SK-N-SH (cell line): ENCODE data around the gene CASZ1.

ENCODE experiments used
- CHD2 ChIP-seq: fragments of 150-350 bp; IDR thresholded peaks from 2 replicates; pipeline ENCODE4 v1.6.1; 2018; ENCODE audit warnings: low read length; ENCODE audit not compliant: partially characterized antibody
- NFIC ChIP-seq: IDR thresholded peaks from 2 replicates; pipeline ENCODE4 v1.4.0; 2012; ENCODE audit warnings: borderline replicate concordance
- YY1 ChIP-seq: IDR thresholded peaks from 2 replicates; pipeline ENCODE4 v1.4.0; 2012; ENCODE audit warnings: low read depth, mild to moderate bottlenecking
- TF ChIP-seq, protein P1 (sequence below): fragments of 200-600 bp; sonication (generic); IDR thresholded peaks from 2 replicates; pipeline ENCODE4 v1.6.1; 2017; ENCODE audit warnings: antibody characterized with exemption, mild to moderate bottlenecking, moderate library complexity
- TF ChIP-seq, protein P2 (sequence below): fragments of 150-350 bp; IDR thresholded peaks from 2 replicates; pipeline ENCODE4 v1.6.1; 2017; ENCODE audit warnings: antibody characterized with exemption, low read length, low read depth, borderline replicate concordance
- TF ChIP-seq, protein P3 (sequence below): IDR thresholded peaks from 2 replicates; pipeline ENCODE4 v1.4.0; 2012; ENCODE audit warnings: low read depth, borderline replicate concordance

DNA sequence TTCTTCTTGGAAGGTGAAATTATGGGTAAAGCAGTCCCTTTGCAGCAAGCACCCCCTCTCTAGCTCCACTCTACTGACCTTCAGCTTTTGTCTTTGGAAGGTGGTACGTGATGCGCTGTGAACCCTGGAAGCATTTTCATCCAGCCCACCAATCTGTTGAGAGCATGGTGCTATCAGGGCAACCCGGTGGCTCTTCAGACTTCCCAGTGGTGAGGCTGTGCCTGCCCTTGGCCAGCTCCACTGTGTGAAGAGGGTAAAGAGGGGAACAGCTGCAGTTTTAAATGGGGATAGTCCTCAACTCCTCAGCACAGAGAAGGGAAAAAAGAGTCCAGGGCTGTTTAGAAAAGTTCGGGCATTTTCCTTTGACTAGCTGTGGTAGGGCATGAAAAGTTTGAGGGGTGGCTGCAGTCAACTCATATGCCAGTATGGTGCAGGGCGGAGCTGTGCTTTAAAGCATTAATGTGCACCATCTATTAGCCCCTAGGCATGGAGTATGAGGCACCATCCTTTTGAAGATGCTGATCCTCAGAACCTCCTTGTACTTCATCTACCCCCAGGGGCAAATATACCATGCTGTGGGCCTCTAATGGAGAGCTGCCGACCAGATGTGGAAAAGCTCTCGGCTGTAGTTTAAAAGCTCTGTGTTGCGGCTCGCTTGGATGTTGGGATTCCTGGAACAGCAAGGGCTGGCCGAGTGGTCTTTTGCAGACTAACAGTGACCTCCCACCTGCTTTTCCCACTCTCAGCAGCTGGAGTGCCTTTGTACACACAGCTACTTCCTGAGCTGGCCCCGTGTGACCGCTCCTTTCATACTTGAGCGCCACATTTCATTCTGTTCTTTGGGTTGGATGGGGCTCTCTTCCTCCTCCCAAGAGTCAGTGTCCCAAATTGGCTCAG, 198.7 kb downstream of the CASZ1 start:
- TF ChIP-seq, protein P1, sequence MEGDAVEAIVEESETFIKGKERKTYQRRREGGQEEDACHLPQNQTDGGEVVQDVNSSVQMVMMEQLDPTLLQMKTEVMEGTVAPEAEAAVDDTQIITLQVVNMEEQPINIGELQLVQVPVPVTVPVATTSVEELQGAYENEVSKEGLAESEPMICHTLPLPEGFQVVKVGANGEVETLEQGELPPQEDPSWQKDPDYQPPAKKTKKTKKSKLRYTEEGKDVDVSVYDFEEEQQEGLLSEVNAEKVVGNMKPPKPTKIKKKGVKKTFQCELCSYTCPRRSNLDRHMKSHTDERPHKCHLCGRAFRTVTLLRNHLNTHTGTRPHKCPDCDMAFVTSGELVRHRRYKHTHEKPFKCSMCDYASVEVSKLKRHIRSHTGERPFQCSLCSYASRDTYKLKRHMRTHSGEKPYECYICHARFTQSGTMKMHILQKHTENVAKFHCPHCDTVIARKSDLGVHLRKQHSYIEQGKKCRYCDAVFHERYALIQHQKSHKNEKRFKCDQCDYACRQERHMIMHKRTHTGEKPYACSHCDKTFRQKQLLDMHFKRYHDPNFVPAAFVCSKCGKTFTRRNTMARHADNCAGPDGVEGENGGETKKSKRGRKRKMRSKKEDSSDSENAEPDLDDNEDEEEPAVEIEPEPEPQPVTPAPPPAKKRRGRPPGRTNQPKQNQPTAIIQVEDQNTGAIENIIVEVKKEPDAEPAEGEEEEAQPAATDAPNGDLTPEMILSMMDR = no peak
- TF ChIP-seq, protein P2, sequence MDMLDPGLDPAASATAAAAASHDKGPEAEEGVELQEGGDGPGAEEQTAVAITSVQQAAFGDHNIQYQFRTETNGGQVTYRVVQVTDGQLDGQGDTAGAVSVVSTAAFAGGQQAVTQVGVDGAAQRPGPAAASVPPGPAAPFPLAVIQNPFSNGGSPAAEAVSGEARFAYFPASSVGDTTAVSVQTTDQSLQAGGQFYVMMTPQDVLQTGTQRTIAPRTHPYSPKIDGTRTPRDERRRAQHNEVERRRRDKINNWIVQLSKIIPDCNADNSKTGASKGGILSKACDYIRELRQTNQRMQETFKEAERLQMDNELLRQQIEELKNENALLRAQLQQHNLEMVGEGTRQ = no peak
- TF ChIP-seq, protein P3, sequence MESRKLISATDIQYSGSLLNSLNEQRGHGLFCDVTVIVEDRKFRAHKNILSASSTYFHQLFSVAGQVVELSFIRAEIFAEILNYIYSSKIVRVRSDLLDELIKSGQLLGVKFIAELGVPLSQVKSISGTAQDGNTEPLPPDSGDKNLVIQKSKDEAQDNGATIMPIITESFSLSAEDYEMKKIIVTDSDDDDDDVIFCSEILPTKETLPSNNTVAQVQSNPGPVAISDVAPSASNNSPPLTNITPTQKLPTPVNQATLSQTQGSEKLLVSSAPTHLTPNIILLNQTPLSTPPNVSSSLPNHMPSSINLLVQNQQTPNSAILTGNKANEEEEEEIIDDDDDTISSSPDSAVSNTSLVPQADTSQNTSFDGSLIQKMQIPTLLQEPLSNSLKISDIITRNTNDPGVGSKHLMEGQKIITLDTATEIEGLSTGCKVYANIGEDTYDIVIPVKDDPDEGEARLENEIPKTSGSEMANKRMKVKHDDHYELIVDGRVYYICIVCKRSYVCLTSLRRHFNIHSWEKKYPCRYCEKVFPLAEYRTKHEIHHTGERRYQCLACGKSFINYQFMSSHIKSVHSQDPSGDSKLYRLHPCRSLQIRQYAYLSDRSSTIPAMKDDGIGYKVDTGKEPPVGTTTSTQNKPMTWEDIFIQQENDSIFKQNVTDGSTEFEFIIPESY = no peak
- TF ChIP-seq CHD2 = no peak
- no peak for TF ChIP-seq NFIC
- no peak for TF ChIP-seq YY1
